ENCODE measurements around the gene TAGLN.
"Not testable (repeated sequence)": the region's sequence is repeated elsewhere in the genome, so short reads cannot be mapped to it uniquely, and the experiment has no call there.

TAGLN gene

DNA sequence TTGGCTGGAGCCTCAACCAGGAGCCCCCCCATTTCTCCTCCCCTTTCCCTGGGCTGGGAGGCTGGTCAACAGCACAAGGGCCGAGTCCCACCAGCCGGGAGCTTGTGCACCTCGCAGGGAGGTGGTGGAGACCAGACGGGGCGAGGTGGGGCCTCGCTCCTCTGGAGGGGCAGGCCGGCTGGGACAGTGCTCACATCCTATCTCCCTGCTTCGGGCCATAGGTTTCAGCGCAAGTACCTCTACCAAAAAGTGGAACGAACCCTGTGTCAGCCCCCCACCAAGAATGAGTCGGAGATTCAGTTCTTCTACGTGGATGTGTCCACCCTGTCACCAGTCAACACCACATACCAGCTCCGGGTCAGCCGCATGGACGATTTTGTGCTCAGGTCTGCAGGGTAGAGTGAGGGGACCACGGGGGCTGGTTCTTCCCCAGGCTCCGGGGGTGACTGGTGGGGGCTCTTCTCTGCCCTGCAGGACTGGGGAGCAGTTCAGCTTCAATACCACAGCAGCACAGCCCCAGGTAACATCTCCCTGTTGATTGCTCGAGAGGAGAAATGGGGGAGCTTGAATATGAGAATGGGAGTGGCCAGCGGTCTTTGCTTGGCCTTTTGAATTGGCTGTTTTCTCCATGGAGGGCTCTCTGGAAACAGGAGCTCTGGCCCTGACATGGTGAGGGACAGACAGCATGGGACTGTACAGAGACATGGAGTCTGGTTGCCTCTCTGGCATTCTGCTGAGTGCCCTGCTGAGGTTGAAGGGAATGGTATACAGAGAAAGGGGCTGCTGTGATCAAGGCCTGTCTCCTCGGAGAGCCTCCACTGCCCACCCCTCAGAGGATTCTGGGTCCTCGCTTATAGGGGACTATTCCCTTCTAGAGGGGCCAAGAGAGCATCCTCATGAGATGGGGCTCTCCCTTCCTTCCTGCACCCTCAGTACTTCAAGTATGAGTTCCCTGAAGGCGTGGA lies 17.3 kb upstream of the TAGLN start:
- no peak for DNase-seq

DNA sequence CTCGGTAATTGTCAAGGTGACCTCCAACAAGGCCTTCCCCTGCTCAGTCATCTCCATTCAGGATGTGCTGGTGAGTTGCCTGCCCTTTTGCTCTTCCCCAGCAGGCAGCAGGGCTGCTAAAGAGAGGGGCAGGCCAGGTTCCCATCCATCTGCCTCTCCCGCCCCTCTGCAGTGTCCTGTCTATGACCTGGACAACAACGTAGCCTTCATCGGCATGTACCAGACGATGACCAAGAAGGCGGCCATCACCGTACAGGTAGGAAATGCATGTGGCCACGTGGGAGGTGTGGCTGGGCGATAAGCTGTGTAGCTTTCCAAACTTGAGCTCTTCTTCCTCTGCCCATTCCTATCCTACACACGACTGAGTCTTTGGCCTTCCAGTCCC lies 16.6 kb upstream of the TAGLN start:
- no peak for DNase-seq

- DNase-seq = not testable (repeated sequence)
Measured at GRCh38 chr11:117183178-117183577, 16.0 kb upstream of the TAGLN start.

DNA sequence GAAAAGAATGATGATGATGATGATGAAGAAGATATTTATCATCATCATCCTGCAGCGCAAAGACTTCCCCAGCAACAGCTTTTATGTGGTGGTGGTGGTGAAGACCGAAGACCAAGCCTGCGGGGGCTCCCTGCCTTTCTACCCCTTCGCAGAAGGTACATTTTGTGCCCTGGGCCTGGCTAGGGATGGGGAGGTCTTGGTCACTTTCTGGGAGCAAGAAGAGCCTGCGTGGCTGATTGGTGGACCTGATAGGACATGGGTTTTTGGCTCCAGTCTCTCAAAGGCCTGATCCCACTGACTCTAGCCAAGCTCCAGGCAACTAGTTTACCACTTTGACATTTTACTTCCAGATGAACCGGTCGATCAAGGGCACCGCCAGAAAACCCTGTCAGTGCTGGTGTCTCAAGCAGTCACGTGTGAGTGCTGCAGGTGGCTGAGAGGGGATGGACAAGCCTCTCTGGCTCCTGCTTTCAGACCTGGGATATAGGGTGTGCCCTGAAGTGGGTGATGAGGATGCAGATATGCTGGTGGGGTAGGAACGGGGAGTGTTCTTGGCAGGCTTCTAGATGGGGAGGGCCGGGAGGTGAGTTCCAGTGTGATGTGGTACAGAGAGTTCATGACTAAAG lies 15.3 kb upstream of the TAGLN start:
- DNase-seq = no peak

GRCh38 chr11:117185736-117186430 lies 13.3 kb upstream of the TAGLN start:
- no peak for DNase-seq

DNA sequence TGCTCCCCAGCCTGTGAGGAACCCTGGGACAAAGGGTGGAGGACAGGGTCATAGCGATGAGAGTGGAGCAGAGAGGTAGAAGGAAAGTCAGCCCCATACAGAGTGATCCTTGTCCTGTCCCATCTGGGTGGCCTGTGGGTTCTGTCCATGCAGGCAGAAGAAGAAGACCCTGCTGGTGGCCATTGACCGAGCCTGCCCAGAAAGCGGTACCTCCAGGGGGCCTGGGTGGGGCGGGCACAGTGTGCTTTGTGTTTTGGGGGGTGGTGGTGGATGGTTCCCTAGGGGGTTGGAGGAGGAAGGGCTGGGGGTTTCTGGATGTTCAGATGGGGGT lies 12.8 kb upstream of the TAGLN start:
- DNase-seq = no peak

DNA sequence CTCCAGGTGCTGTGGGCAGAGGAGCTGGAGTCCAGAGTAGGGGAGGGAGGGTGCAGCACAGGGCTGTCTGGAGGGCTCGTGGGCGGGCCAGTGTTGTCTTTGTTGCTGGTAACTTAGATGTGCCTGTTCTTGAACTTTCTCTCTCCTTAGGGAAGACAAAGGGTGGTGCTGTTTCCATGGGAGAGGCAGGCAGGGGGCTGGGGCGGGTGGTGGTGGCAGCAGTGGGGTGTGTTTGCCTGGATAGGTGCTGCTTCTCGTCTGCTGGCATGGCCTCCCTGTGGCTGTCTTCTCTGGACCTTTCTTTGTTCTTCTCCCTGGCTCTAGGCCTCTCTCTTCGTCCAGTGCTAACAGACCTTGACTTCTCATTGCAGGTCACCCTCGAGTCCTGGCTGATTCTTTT lies 12.2 kb upstream of the TAGLN start:
- DNase-seq = no peak

- no peak for DNase-seq
Measured at GRCh38 chr11:117187428-117187798, 11.8 kb upstream of the TAGLN start.

- DNase-seq = no peak
Measured at GRCh38 chr11:117187799-117188481, 11.2 kb upstream of the TAGLN start.

- DNase-seq = no peak
Measured at GRCh38 chr11:117188620-117189081, 10.5 kb upstream of the TAGLN start.

DNA sequence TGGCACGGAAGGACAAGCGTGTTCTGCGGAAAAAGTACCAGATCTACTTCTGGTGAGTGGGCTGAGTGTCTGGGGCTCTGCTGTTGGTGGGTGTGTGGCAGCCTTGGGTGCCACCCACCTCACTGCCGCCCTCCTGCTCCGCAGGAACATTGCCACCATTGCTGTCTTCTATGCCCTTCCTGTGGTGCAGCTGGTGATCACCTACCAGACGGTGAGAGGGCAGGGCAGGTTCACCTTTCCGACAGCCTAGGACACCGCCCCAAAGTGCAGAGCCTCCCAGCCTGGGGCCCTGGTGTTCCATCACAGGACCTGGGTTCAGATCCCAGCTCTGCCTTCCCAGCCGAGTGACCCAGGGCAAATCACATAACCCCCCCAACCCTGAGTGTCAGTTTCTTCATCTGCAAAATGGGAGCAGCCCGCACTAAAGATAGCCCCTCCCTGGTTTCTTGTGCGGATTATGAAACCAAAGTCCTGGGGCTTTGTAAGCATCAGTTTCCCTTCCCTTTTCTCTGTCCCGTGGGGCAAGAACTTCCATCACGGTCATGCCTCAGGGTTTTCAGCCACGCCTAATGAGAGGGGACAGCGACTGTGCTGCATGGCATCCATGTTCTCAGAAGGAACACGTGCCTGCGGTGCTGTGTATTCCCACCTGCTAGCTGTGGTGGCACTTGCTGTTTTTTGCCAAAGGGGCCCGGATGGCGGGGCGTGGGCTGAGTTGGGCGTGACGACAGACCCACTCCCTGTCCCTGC lies 9.8 kb upstream of the TAGLN start:
- no peak for DNase-seq

DNA sequence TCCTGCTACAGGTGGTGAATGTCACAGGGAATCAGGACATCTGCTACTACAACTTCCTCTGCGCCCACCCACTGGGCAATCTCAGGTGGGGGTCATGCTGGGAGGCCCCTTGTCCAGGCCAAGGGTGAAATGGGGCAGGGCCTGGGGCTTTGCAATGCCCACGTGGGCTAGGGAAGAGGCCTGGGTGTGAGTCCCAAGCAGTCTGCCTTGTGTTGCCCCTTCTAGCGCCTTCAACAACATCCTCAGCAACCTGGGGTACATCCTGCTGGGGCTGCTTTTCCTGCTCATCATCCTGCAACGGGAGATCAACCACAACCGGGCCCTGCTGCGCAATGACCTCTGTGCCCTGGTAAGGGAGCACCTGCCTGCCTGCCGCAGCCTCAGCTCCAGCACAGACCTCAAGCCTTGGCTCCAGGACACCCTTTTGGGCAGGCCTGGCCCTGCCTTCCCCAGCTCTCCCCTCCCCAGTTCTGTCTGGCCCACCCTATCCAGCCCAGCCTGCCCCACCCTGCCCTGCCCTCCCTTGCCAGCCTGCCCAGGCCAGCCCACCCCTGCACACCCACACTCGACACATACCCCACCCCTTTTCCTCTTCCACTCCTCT lies 9.1 kb upstream of the TAGLN start:
- DNase-seq = no peak

GRCh38 chr11:117191680-117192400 lies 7.3 kb upstream of the TAGLN start:
- no peak for DNase-seq

DNA sequence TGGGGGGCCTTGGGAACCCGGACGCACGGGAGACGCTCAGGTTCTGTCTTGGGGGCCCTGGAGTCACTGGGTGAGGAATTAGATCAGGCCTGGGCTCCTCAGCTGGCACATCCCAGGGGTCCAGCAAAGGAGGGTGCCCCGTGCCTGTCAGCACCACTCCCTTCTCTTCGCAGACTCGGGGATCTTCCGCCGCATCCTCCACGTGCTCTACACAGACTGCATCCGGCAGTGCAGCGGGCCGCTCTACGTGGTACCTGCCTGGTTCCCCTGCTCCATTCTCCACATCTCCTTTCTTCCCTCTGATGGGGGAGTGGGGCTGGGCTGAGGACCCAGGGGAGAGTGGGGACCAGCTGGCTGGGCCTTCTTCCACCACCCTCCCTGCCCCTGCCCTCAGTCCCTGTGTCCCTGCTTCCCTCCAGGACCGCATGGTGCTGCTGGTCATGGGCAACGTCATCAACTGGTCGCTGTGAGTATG lies 6.7 kb upstream of the TAGLN start:
- no peak for DNase-seq

GRCh38 chr11:117193130-117194020 lies 5.8 kb upstream of the TAGLN start:
- DNase-seq = no peak

- DNase-seq = no peak
Measured at GRCh38 chr11:117194267-117194666, 4.9 kb upstream of the TAGLN start.

GRCh38 chr11:117195258-117195657 lies 3.9 kb upstream of the TAGLN start:
- DNase-seq = no peak

- DNase-seq = no peak
Measured at GRCh38 chr11:117195761-117196160, 3.4 kb upstream of the TAGLN start.

DNA sequence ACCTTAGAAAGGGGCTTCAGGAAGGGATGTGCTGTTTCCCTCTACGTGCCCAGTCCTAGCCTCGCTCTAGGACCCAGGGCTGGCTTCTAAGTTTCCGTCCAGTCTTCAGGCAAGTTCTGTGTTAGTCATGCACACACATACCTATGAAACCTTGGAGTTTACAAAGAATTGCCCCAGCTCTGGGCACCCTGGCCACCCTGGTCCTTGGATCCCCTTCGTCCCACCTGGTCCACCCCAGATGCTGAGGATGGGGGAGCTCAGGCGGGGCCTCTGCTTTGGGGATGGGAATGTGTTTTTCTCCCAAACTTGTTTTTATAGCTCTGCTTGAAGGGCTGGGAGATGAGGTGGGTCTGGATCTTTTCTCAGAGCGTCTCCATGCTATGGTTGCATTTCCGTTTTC lies 2.2 kb upstream of the TAGLN start:
- DNase-seq = no peak

Measured in central memory CD4-positive, alpha-beta T cell (primary cell).